ENCODE data around the gene OR10C1.

OR10C1 gene

GRCh38 chr6:29478740-29479139 is 39.6 kb downstream of the OR10C1 start:
- no peak for DNase-seq

DNA sequence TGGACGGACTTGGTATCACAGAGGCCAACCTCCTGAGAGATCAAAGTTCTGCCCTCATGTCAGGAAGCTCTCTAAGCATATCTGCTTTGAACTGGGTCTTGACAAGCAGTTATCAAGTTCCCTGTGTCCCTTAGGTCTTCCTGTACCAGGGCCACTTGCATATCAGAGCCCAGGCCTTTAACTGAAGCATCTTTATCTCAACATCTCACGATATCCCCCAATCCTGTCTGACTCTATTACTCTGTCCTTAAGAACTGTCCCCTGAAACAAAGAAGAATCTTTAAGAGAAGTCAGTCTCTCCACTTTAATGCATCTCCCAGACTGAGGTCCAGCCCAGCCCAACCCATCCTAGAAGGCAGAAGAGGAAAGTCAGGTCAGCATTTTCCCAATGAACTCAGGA is 40.5 kb downstream of the OR10C1 start:
- DNase-seq: no peak

- no peak for DNase-seq
Measured at GRCh38 chr6:29483186-29483585, 44.1 kb downstream of the OR10C1 start.

DNA sequence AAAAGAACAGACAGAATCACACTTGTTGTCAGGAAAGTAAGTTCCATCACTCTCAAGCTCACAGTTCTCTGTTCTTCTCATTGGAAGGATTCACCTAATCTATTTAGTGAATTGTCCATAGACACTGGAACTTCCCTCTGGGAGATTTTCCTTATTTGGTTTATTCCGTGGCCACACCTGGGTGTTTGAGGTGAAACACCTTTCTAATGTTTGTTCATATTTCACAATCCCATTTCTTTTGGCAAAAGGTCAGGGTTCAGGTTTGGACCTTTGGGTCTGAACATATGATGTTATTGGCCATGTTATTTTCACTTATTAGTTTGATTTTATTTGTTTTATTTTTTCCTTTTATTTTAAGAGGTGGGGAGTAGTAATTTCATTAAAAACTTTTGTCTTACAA is 44.6 kb downstream of the OR10C1 start:
- DNase-seq: no peak

- no peak for DNase-seq
Measured at GRCh38 chr6:29486577-29486976, 47.5 kb downstream of the OR10C1 start.

DNA sequence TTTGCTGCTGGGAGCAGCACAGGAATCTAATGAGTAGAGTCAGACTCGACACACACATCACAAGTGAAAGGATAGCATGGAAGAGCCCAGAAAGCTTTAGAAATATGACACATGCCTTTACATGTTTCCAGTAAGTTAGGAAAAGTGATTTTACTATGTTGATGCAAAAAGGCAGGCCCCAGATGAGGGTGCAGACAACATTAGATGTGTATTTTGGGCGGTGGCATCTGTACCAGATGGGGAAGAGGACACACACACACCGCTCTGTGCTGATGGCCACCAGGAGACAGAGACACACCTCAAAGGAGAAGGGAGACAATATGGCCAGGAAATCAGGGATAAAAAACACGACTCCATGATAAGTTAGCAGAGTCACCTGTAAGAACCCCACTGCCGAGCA is 48.0 kb downstream of the OR10C1 start:
- no peak for DNase-seq

- no peak for DNase-seq
Measured at GRCh38 chr6:29487660-29488059, 48.6 kb downstream of the OR10C1 start, which contains the start of gene MAS1L. Gene MAS1L, minus strand, starts transcription at chr6:29487956. Its CDS starts 54 bp downstream, at chr6:29487902.

- DNase-seq: no peak
Measured at GRCh38 chr6:29488874-29489273, 49.8 kb downstream of the OR10C1 start.

DNA sequence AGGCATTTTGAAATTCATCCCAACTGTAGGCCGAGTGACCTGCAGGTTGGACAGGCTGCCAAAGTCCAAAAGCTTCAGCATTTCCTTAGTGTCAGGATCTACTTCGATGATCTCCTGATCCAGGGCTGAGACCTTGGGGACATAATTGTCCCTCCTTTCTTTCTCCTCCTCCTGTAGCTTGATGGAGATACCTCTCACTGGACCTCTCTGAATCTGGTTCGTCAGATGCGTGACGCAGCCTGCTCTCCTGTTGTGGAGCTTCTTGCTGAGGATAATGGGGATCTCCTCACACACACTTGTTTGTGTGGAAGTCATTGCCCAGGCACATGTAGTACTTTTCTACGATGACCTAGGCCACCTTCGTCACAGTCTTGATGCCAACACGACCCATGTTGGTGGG is 50.2 kb downstream of the OR10C1 start:
- no peak for DNase-seq

DNA sequence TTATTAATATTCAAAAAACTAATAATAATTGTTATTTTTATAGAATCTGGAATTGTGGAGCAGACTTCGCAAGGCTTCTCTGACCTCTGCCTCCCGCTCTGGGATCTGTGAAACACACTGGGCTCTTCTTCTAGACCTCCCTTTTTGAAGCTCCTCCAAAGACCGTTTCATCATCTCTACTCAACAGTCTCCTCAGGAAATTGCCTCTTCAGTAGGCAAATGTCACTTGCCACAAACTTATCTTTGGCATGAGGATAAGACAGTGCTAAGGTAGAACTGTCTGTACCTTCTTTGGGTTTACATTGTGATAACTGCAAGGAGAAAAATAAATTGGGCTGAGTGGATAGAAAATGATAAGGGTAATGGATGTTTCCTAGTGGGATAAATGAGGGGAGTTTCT is 50.9 kb downstream of the OR10C1 start:
- DNase-seq: no peak

DNA sequence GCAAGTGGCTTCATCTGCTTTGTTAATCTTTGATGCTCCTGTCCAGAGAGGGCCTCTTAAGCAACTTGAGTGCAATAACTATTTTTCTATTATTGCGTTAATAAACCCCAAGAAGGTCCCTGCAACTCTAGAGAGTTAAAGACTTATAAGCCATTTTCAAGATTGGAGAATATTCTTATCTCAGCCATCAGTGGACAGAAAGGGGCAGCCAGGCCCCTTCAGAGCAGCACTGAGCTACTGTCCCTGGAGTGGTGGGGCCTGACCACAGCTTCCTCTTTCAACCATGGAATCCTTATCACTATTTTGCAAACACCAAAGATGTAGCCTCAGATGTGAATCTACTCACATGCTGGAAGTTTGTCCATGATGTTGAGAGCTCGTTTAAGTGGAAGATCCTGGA is 51.4 kb downstream of the OR10C1 start:
- no peak for DNase-seq
